H9 (cell line): ENCODE measurements around the gene PI4K2A. TPM values are rescaled to one million over a fixed set of nuclear protein-coding genes. Genes with fewer than 3 reads are reported as not detected.

ENCODE experiments used
- DNase-seq: peaks from one replicate; pipeline ENCODE4 v3.0.0-alpha.2; 2017
- H2AFZ ChIP-seq: one replicate; pipeline ENCODE4 v1.6.1; 2013; ENCODE audit warnings: mild to moderate bottlenecking, low read length, control low read depth, moderate library complexity
- H2AK5ac ChIP-seq: 2 replicates; pipeline ENCODE4 v1.6.1; 2013; ENCODE audit warnings: low read length, control low read depth, mixed read lengths; ENCODE audit not compliant: insufficient read length
- H2BK120ac ChIP-seq: one replicate; pipeline ENCODE4 v1.6.1; 2013; ENCODE audit warnings: low read depth, mild to moderate bottlenecking, low read length, control low read depth, inconsistent platforms; ENCODE audit not compliant: poor library complexity, severe bottlenecking
- H2BK12ac ChIP-seq: 2 replicates; pipeline ENCODE4 v1.6.1; 2013; ENCODE audit warnings: low read length, control low read depth, mixed read lengths, low read depth; ENCODE audit not compliant: insufficient read length
- H2BK15ac ChIP-seq: 2 replicates; pipeline ENCODE4 v1.6.1; 2013; ENCODE audit warnings: low read depth, low read length, control low read depth
- H2BK20ac ChIP-seq: one replicate; pipeline ENCODE4 v1.6.1; 2013; ENCODE audit warnings: low read depth, mild to moderate bottlenecking, low read length, control low read depth, inconsistent platforms; ENCODE audit not compliant: poor library complexity, severe bottlenecking
- H2BK5ac ChIP-seq: 2 replicates; pipeline ENCODE4 v1.6.1; 2013; ENCODE audit warnings: low read length, control low read depth, mixed read lengths; ENCODE audit not compliant: insufficient read length
- H3K14ac ChIP-seq: 2 replicates; pipeline ENCODE4 v1.6.1; 2013; ENCODE audit warnings: low read length, control low read depth; ENCODE audit not compliant: insufficient read depth
- H3K18ac ChIP-seq: 2 replicates; pipeline ENCODE4 v1.6.1; 2013; ENCODE audit warnings: low read depth, mild to moderate bottlenecking, mixed read lengths, low read length, control low read depth; ENCODE audit not compliant: insufficient read length
- H3K23ac ChIP-seq: 2 replicates; pipeline ENCODE4 v1.6.1; 2013; ENCODE audit warnings: low read length, control low read depth, mixed read lengths, low read depth; ENCODE audit not compliant: insufficient read length
- H3K23me2 ChIP-seq: 2 replicates; pipeline ENCODE4 v1.6.1; 2013; ENCODE audit warnings: low read depth, mild to moderate bottlenecking, mixed read lengths, low read length, control low read depth; ENCODE audit not compliant: insufficient read length, poor library complexity, severe bottlenecking
- H3K27ac ChIP-seq: 2 replicates; pipeline ENCODE4 v1.5.1; 2013; ENCODE audit warnings: low read length, control low read depth, mixed read lengths, low read depth; ENCODE audit not compliant: insufficient read length
- H3K27me3 ChIP-seq: 2 replicates; pipeline ENCODE4 v1.6.1; 2013; ENCODE audit warnings: low read length, control low read depth, inconsistent platforms; ENCODE audit not compliant: insufficient read depth
- H3K4ac ChIP-seq: 2 replicates; pipeline ENCODE4 v1.6.1; 2013; ENCODE audit warnings: low read depth, mild to moderate bottlenecking, control low read depth, inconsistent platforms, low read length, moderate library complexity
- H3K4me1 ChIP-seq: 2 replicates; pipeline ENCODE4 v1.6.1; 2013; ENCODE audit warnings: low read length, control low read depth, inconsistent platforms; ENCODE audit not compliant: insufficient read depth
- H3K4me2 ChIP-seq: 2 replicates; pipeline ENCODE4 v1.6.1; 2013; ENCODE audit warnings: low read length, control low read depth, mixed read lengths; ENCODE audit not compliant: insufficient read length, insufficient read depth
- H3K56ac ChIP-seq: 2 replicates; pipeline ENCODE4 v1.6.1; 2013; ENCODE audit warnings: low read depth, mild to moderate bottlenecking, mixed read lengths, low read length, control low read depth; ENCODE audit not compliant: insufficient read length
- H3K79me1 ChIP-seq: 2 replicates; pipeline ENCODE4 v1.6.1; 2013; ENCODE audit warnings: low read depth, mild to moderate bottlenecking, moderate library complexity, low read length, control low read depth, inconsistent platforms; ENCODE audit not compliant: insufficient read depth, poor library complexity, severe bottlenecking
- H3K79me2 ChIP-seq: 2 replicates; pipeline ENCODE4 v1.6.1; 2013; ENCODE audit warnings: low read length, control low read depth, inconsistent platforms; ENCODE audit not compliant: insufficient read depth
- H3K9ac ChIP-seq: 2 replicates; pipeline ENCODE4 v1.6.1; 2013; ENCODE audit warnings: low read length, control low read depth, mixed read lengths; ENCODE audit not compliant: insufficient read length; ENCODE audit errors: extremely low read depth
- H3K9me3 ChIP-seq: one replicate; pipeline ENCODE4 v1.6.1; 2013; ENCODE audit warnings: low read depth, low read length, inconsistent platforms; ENCODE audit not compliant: control insufficient read depth
- H3T11ph ChIP-seq: one replicate; pipeline ENCODE4 v1.6.1; 2013; ENCODE audit warnings: mild to moderate bottlenecking, low read length, control low read depth, inconsistent platforms
- H4K20me1 ChIP-seq: one replicate; pipeline ENCODE4 v1.6.1; 2013; ENCODE audit not compliant: control insufficient read depth, insufficient read length, insufficient read depth
- H4K5ac ChIP-seq: 2 replicates; pipeline ENCODE4 v1.6.1; 2013; ENCODE audit warnings: low read depth, mild to moderate bottlenecking, mixed read lengths, low read length, control low read depth; ENCODE audit not compliant: insufficient read length
- H4K8ac ChIP-seq: replicated peaks from 2 replicates; pipeline ENCODE4 v1.6.1; 2013; ENCODE audit warnings: low read length, control low read depth, mixed read lengths, low read depth; ENCODE audit not compliant: insufficient read length
- H4K91ac ChIP-seq: 2 replicates; pipeline ENCODE4 v1.6.1; 2013; ENCODE audit warnings: low read depth, mild to moderate bottlenecking, moderate library complexity, mixed read lengths, low read length, control low read depth; ENCODE audit not compliant: insufficient read length
- H3K27ac Mint-ChIP-seq, 3 experiments: 2 replicates in 2 of 3; 3 replicates in 1 of 3; pipeline ENCODE4 v1.8.0; 2020 to 2021; ENCODE audit warnings: mixed read lengths in 3 of 3, mild to moderate bottlenecking in 1 of 3, moderate library complexity in 1 of 3
- H3K27me3 Mint-ChIP-seq: 2 replicates; pipeline ENCODE4 v1.8.0; 2021; ENCODE audit warnings: low read depth, mild to moderate bottlenecking, moderate library complexity, mixed read lengths
- H3K36me3 Mint-ChIP-seq, 3 experiments: 2 replicates in 2 of 3; 3 replicates in 1 of 3; pipeline ENCODE4 v1.8.0; 2020 to 2021; ENCODE audit warnings: low read depth in 3 of 3, mixed read lengths in 3 of 3; ENCODE audit not compliant: insufficient read depth in 1 of 3
- H3K4me1 Mint-ChIP-seq, 2 experiments: 2 replicates each; pipeline ENCODE4 v1.8.0; 2020; ENCODE audit warnings: mixed read lengths in 2 of 2
- H3K4me3 Mint-ChIP-seq, 2 experiments: 2 replicates in 1 of 2; 3 replicates in 1 of 2; pipeline ENCODE4 v1.8.0; 2020 to 2021; ENCODE audit warnings: mild to moderate bottlenecking in 2 of 2, mixed read lengths in 2 of 2, moderate library complexity in 1 of 2
- H3K9me3 Mint-ChIP-seq, 2 experiments: 2 replicates in 1 of 2; 3 replicates in 1 of 2; pipeline ENCODE4 v1.8.0; 2020; ENCODE audit warnings: mild to moderate bottlenecking in 2 of 2, mixed read lengths in 2 of 2, moderate library complexity in 1 of 2
- CTCF ChIP-seq: fragments of 200-600 bp; sonication (generic); conservative IDR thresholded peaks from 3 replicates; pipeline ENCODE4 v1.8.0; 2021; ENCODE audit warnings: antibody characterized with exemption, mild to moderate bottlenecking
- WGBS: extraction: QIAGEN DNeasy Blood & Tissue Kit; methylation state at CpG from one replicate; pipeline ENCODE4 v1.1.7; 2013; ENCODE audit warnings: missing lambda C conversion rate, low lambda C conversion rate, mixed read lengths; ENCODE audit not compliant: insufficient read length; ENCODE audit errors: extremely low coverage; 5-methylcytosine and 5-hydroxymethylcytosine counted together
- total RNA-seq: library from RNA; stranded (reverse); gene quantifications from 2 replicates; pipeline ENCODE4 v1.2.1, GENCODE V29; 2021

Gene PI4K2A
- total RNA-seq, 1 experiment from 2014 or later, result 30.9 TPM

- H3K4me1 Mint-ChIP-seq, result peaks cover 6 to 11% of the 10 kb centered on the region in 2 experiments; a peak in 3 of 4 replicates
- Histone ChIP-seq H3T11ph (no peak overlapping the region), H4K8ac (no peak overlapping the region), H3K79me1 (no peaks in the 10 kb centered on the region), H3K9ac (no peak overlapping the region), H2BK120ac (no peak overlapping the region), H3K4me1 (no peaks in the 10 kb centered on the region), H3K23ac (no peak overlapping the region), H2BK20ac (no peak overlapping the region), H4K20me1 (no peaks in the 10 kb centered on the region), H3K9me3 (no peaks in the 10 kb centered on the region), H3K27ac (no peak overlapping the region), H2AFZ (no peak overlapping the region), H2BK15ac (no peak overlapping the region), H3K4me2 (no peak overlapping the region), H2BK12ac (no peak overlapping the region), H3K14ac (no peak overlapping the region; the same call in 1 of the 2 replicates), H3K56ac (no peak overlapping the region), H2BK5ac (no peak overlapping the region), H3K4ac (no peak overlapping the region), H3K23me2 (no peaks in the 10 kb centered on the region), H3K79me2 (no peaks in the 10 kb centered on the region), H3K18ac (no peak overlapping the region), H2AK5ac (no peak overlapping the region), H4K91ac (no peak overlapping the region), H3K27me3 (no peaks in the 10 kb centered on the region), H4K5ac (no peak overlapping the region)
- no peaks in the 10 kb centered on the region for H3K9me3 Mint-ChIP-seq
- TF ChIP-seq CTCF, result no peak
- no peaks in the 10 kb centered on the region for H3K36me3 Mint-ChIP-seq
- 0 out of 7 replicates have a peak overlapping the region, but pooled peaks of 2 of the 3 experiments have one; percentile 9 to 15 for H3K27ac Mint-ChIP-seq
- WGBS, result no CpG with 5 or more reads among the region's 6 CpGs
- DNase-seq, result no peak
- H3K4me3 Mint-ChIP-seq, result no peak overlapping the region
- no peaks in the 10 kb centered on the region; the same call in 1 of the 2 replicates for H3K27me3 Mint-ChIP-seq
Observed at GRCh38 chr10:97599272-97599619, 41.2 kb upstream of the PI4K2A start.
